ENCODE results near the gene EPHA4.

EPHA4 gene

DNA sequence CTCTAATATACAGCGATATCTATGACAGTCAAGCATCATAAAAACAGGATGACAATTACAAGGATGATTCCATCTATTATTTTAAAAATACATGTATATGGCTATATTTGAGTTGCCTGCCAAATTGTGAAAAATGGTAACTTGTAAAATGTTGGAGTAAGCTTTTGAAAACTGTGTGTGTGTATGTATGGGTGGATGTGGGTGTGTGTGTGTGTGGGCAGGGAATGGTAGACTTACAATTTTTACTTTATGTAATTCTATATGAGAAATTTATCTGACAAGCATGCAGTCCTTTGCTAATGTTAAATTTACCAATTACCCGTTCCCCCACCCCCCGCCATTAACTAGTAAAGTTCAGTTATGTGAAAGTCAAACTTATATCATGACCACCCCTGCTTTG lies 14.0 kb downstream of the EPHA4 start:
- no peaks in the 10 kb centered on the region for H3K9me3 ChIP-seq (ENCODE audit: low read length)
- H3K27ac ChIP-seq (ENCODE audit: low read depth, low read length): no peak overlapping the region
- no peak overlapping the region for H3K9ac ChIP-seq (ENCODE audit: low read length)
- H3K27me3 ChIP-seq (ENCODE audit: control insufficient read depth in 1 of 2, insufficient read depth in 2 of 2, low read length in 2 of 2): no peaks in the 10 kb centered on the region
- peaks cover 12% of the 10 kb centered on the region for H3K4me1 ChIP-seq (ENCODE audit: insufficient read depth, low read length)
- H3K4me3 ChIP-seq (ENCODE audit: low read depth in 1 of 2, low read length in 2 of 2): no peak overlapping the region
- no peaks in the 10 kb centered on the region for H3K36me3 ChIP-seq (ENCODE audit: insufficient read depth, low read length)

DNA sequence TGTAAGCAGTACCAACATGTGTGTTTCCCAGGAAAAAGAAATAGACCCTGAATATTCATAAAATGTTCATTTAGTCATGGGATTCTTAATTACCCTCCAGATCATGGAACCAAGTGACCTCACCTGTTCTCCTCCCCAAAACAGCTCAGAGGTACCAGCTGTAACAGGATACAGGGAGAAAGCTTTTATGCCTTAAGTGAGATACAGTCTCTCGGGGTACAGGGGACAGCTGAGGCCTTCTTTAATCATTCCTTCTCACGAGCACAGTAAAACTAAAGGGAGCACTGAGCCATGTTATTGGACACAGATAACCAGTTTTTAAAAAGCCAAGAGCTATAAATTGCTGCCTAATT lies 16.6 kb downstream of the EPHA4 start:
- Histone ChIP-seq H3K9me3 (ENCODE audit: low read length) (no peaks in the 10 kb centered on the region), H3K9ac (ENCODE audit: low read length) (no peak overlapping the region), H3K27ac (ENCODE audit: low read depth, low read length) (no peak overlapping the region), H3K27me3 (ENCODE audit: control insufficient read depth in 1 of 2, insufficient read depth in 2 of 2, low read length in 2 of 2) (no peaks in the 10 kb centered on the region), H3K36me3 (ENCODE audit: insufficient read depth, low read length) (no peaks in the 10 kb centered on the region), H3K4me1 (ENCODE audit: insufficient read depth, low read length) (peaks cover 12% of the 10 kb centered on the region), H3K4me3 (ENCODE audit: low read depth in 1 of 2, low read length in 2 of 2) (no peak overlapping the region)

DNA sequence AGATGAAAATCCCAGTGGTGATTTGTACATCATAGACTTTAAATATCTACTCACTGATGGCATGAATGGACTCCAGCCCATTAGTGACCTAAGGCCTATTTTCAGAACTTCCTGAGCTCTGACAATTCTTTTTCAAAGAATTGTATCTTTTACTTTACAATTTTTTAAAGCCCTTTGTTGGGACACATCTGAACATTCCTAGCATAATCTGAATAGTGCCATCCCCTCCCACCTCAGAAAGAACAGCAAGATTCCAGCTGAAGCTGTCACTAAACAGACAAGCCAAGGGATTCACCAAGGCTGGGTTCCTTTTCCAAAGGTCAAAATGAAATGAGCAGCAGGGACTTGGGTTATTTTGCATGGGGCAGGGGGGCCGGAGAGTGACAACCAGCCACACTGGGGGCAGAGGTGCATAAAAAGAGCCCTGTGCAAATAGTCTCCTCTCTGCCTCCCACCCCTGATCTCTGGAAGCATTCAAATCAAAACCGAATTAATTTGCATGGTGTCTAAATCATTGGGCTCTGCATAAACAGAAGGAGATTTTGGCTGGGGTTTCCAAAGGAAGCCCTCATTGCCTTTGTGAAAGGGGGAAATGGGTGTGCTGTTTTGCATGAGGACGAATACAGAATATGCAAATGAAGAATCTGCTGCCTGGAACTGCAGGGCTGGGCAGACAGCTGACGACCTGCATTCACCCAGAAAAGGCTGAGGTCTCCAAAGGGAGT lies 17.2 kb downstream of the EPHA4 start:
- H3K27me3 ChIP-seq (ENCODE audit: control insufficient read depth in 1 of 2, insufficient read depth in 2 of 2, low read length in 2 of 2): no peaks in the 10 kb centered on the region
- no peaks in the 10 kb centered on the region for H3K9me3 ChIP-seq (ENCODE audit: low read length)
- H3K9ac ChIP-seq (ENCODE audit: low read length): no peak overlapping the region
- no peak overlapping the region for H3K4me3 ChIP-seq (ENCODE audit: low read depth in 1 of 2, low read length in 2 of 2)
- H3K36me3 ChIP-seq (ENCODE audit: insufficient read depth, low read length): no peaks in the 10 kb centered on the region
- H3K4me1 ChIP-seq (ENCODE audit: insufficient read depth, low read length): peaks cover 12% of the 10 kb centered on the region
- no peak overlapping the region for H3K27ac ChIP-seq (ENCODE audit: low read depth, low read length)

DNA sequence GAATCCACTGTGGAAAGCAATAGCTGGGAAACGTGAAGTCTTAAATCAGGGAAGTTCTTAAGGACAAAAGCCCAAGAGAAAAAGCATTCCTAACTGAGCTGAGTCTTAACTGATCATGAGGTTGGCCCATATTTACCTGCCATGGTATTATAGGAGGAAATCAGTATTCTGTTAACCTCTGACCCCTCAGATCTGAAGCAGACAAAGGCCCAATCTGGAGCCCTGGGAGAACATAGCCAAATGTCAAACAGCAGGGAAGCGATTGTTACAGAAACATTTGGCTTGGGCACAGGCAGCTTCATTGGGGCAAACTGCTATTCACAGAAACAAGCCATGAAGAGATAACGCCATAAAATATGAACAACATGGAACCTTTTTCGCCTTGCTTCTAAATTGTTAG lies 18.8 kb downstream of the EPHA4 start:
- no peaks in the 10 kb centered on the region for H3K27me3 ChIP-seq (ENCODE audit: control insufficient read depth in 1 of 2, insufficient read depth in 2 of 2, low read length in 2 of 2)
- H3K9me3 ChIP-seq (ENCODE audit: low read length): no peaks in the 10 kb centered on the region
- no peak overlapping the region for H3K27ac ChIP-seq (ENCODE audit: low read depth, low read length)
- no peaks in the 10 kb centered on the region for H3K36me3 ChIP-seq (ENCODE audit: insufficient read depth, low read length)
- peaks cover 12% of the 10 kb centered on the region for H3K4me1 ChIP-seq (ENCODE audit: insufficient read depth, low read length)
- no peak overlapping the region for H3K9ac ChIP-seq (ENCODE audit: low read length)
- H3K4me3 ChIP-seq (ENCODE audit: low read depth in 1 of 2, low read length in 2 of 2): no peak overlapping the region

DNA sequence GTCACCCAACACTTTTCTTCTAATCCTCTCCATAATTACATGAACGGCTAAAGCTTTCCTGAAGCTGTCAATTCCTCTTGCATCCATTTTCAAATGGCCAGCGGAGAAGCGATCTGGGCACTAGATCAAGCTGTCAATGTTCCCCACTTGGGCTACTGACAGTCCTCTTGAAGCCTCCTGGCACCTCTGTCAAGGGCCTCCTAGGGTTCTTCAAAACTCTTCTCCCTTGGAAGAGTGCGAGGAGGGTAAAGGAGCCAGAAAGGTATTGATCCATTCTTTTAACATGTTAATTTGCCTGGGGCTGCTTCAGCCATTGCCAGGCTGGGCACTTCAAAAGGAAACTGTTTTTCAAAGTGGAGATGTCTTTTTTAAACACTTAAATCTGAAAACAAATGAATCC lies 19.8 kb downstream of the EPHA4 start:
- no peaks in the 10 kb centered on the region for H3K27me3 ChIP-seq (ENCODE audit: control insufficient read depth in 1 of 2, insufficient read depth in 2 of 2, low read length in 2 of 2)
- H3K9me3 ChIP-seq (ENCODE audit: low read length): no peaks in the 10 kb centered on the region
- peaks cover 12% of the 10 kb centered on the region for H3K4me1 ChIP-seq (ENCODE audit: insufficient read depth, low read length)
- no peak overlapping the region for H3K4me3 ChIP-seq (ENCODE audit: low read depth in 1 of 2, low read length in 2 of 2)
- no peak overlapping the region for H3K27ac ChIP-seq (ENCODE audit: low read depth, low read length)
- H3K36me3 ChIP-seq (ENCODE audit: insufficient read depth, low read length): no peaks in the 10 kb centered on the region
- no peak overlapping the region for H3K9ac ChIP-seq (ENCODE audit: low read length)

DNA sequence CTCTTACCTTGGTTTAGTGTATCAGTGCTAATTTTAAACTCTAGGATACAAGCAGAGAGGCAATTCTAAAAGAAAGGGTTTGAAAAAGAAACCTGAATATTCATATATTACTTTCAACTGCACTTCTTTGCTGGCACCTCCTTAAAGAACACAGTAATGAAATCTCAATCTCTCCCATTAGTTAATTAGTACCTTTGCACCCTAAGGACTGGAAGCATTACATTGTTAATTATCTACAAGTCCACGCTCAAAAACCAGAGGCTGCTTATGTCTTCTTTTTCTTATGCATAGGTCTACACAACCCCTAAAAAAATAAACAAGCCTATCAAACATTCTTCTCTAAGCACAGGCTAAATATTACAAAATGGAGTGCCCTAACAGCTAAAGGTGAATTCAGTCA lies 20.2 kb downstream of the EPHA4 start:
- Histone ChIP-seq H3K36me3 (ENCODE audit: insufficient read depth, low read length) (no peaks in the 10 kb centered on the region), H3K27ac (ENCODE audit: low read depth, low read length) (no peak overlapping the region), H3K9me3 (ENCODE audit: low read length) (no peaks in the 10 kb centered on the region), H3K4me3 (ENCODE audit: low read depth in 1 of 2, low read length in 2 of 2) (no peak overlapping the region), H3K4me1 (ENCODE audit: insufficient read depth, low read length) (peaks cover 12% of the 10 kb centered on the region), H3K27me3 (ENCODE audit: control insufficient read depth in 1 of 2, insufficient read depth in 2 of 2, low read length in 2 of 2) (no peaks in the 10 kb centered on the region), H3K9ac (ENCODE audit: low read length) (no peak overlapping the region)

DNA sequence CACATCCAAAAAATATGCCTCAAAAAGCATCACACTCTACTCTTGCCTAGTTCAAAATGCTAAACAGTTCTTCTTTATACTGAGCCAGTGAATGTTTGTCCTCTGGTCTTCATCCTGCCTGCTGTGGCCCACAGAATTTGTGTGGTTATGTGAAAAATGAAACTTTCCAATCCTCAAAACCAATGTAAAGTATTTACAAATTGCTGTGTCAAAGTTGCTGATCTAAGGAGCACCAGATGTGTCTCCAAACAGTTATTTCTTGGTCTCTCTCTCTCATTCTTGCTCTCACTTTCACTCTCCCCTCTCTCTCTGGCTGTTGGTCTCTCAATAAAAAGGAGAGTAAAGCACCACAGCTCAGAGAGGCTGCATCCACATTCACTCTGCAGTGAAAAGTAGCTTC lies 23.0 kb downstream of the EPHA4 start:
- Histone ChIP-seq H3K9me3 (ENCODE audit: low read length) (no peaks in the 10 kb centered on the region), H3K27me3 (ENCODE audit: control insufficient read depth in 1 of 2, insufficient read depth in 2 of 2, low read length in 2 of 2) (no peaks in the 10 kb centered on the region), H3K27ac (ENCODE audit: low read depth, low read length) (no peak overlapping the region), H3K36me3 (ENCODE audit: insufficient read depth, low read length) (no peaks in the 10 kb centered on the region), H3K4me1 (ENCODE audit: insufficient read depth, low read length) (no peaks in the 10 kb centered on the region), H3K9ac (ENCODE audit: low read length) (no peak overlapping the region), H3K4me3 (ENCODE audit: low read depth in 1 of 2, low read length in 2 of 2) (no peak overlapping the region)

DNA sequence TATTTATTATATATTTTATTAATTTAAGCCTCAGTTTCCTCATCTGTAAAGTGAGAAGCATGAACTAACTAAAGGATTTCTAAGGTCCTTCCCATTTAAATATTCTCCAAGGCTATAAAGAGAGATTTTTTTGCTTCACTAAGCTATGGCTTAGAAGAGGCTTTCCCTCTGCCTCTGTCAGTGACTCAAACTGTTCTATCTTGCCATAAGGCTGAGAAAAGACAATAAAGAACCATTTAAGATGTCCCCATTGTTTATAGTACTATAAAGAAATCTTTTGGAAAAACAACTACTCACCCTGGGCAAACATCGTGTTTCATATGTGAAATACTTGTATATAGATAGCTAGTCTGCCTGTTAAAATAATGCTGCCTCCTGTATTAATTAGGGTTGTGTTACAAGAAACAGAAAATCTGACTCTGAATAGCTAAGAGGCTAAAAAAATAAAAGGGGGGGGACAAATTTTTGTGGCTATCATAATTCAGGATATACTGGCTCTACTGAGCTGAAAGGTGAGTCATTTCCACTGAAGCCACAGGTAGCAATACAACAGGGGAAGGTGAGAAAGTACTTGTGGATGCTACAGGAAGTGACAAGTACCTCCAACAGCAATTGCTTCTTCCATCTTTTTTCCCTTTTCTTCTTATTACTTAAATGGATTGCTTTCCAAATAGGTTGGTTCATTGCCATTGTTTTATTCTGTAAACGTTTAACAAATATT lies 25.4 kb downstream of the EPHA4 start:
- Histone ChIP-seq H3K27ac (ENCODE audit: low read depth, low read length) (no peak overlapping the region), H3K4me1 (ENCODE audit: insufficient read depth, low read length) (no peaks in the 10 kb centered on the region), H3K9me3 (ENCODE audit: low read length) (no peaks in the 10 kb centered on the region), H3K27me3 (ENCODE audit: control insufficient read depth in 1 of 2, insufficient read depth in 2 of 2, low read length in 2 of 2) (no peaks in the 10 kb centered on the region), H3K4me3 (ENCODE audit: low read depth in 1 of 2, low read length in 2 of 2) (no peak overlapping the region), H3K36me3 (ENCODE audit: insufficient read depth, low read length) (no peaks in the 10 kb centered on the region), H3K9ac (ENCODE audit: low read length) (no peak overlapping the region)

DNA sequence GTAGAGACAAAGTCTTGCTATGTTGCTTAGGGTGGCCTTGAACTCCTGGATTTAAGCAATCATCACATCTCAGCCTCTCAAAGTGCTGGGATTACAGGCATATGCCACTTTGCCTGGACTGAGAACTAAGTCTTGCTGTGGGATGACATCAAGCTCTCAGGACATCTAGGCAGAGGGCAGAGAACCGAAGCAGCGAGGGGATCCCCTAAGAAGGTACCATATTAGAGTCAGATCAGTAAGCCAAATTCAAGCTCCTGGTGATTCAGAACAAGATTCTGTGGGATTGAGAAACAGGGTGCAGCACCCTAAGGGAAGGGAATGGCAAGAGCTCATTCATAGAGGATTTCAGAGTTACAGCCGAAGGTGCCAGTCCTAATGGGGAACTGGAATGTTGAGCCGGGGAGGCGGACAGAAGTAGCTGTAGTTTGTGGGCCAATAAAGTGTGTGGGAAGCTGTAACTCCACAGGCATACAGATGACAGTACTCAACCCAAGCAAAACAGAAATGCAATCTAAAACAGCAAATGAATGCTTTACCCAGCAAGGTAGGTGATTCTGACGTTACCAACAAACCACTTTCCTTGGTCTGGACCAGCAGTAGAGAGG lies 30.9 kb downstream of the EPHA4 start:
- no peak overlapping the region for H3K27ac ChIP-seq (ENCODE audit: low read depth, low read length)

DNA sequence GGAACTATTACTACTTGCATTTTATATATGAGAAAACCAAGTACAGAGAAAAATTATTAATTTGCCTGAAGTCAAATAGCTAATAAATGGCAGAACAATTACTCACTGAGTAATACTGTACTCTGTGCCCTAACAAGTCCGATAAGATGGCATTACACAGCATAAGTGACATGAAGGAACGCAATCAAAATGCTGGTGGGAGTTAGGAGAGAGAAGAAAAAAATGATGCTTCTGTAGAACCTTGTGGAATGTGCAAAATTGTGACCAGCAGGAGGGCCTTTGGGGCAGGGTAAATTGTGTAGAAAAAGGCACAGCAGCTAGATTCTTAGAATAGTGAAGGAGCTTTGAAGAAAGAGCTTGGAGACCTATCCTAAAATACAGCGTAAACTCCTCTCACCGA lies 32.9 kb downstream of the EPHA4 start:
- H3K27me3 ChIP-seq (ENCODE audit: control insufficient read depth in 1 of 2, insufficient read depth in 2 of 2, low read length in 2 of 2): no peaks in the 10 kb centered on the region
- no peak overlapping the region for H3K27ac ChIP-seq (ENCODE audit: low read depth, low read length)
- peaks cover 9% of the 10 kb centered on the region for H3K4me1 ChIP-seq (ENCODE audit: insufficient read depth, low read length)
- H3K9me3 ChIP-seq (ENCODE audit: low read length): no peaks in the 10 kb centered on the region
- H3K9ac ChIP-seq (ENCODE audit: low read length): no peak overlapping the region
- no peaks in the 10 kb centered on the region for H3K36me3 ChIP-seq (ENCODE audit: insufficient read depth, low read length)
- H3K4me3 ChIP-seq (ENCODE audit: low read depth in 1 of 2, low read length in 2 of 2): no peak overlapping the region

More for the DNA sequence above, 30.9 kb downstream of the EPHA4 start:
- Histone ChIP-seq H3K9ac (ENCODE audit: low read length) (no peak overlapping the region), H3K27me3 (ENCODE audit: control insufficient read depth in 1 of 2, insufficient read depth in 2 of 2, low read length in 2 of 2) (no peaks in the 10 kb centered on the region), H3K4me3 (ENCODE audit: low read depth in 1 of 2, low read length in 2 of 2) (no peak overlapping the region), H3K9me3 (ENCODE audit: low read length) (no peaks in the 10 kb centered on the region), H3K36me3 (ENCODE audit: insufficient read depth, low read length) (no peaks in the 10 kb centered on the region), H3K4me1 (ENCODE audit: insufficient read depth, low read length) (peaks cover 5% of the 10 kb centered on the region)

DNA sequence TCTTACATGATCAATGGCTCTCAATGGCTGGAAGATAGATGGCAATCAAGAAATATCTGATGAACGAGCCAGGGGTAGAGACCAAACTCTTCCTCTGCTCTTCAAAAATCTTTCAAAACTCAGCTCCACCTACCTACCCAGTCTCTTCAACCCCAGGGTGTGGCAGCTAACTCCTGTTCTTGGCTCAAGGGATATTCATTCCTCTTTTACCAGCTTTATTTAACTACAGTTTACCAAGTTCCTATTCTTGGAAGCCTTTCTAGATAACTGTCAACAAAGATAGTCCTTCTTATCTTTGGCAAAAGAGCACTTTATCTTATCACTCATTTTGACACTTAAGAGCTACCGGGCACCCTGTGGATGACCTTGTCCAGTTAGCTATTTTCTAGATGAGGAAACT lies 36.3 kb downstream of the EPHA4 start:
- H3K36me3 ChIP-seq (ENCODE audit: insufficient read depth, low read length): no peaks in the 10 kb centered on the region
- H3K9me3 ChIP-seq (ENCODE audit: low read length): no peaks in the 10 kb centered on the region
- H3K4me3 ChIP-seq (ENCODE audit: low read depth in 1 of 2, low read length in 2 of 2): no peak overlapping the region
- no peak overlapping the region for H3K9ac ChIP-seq (ENCODE audit: low read length)
- no peaks in the 10 kb centered on the region for H3K27me3 ChIP-seq (ENCODE audit: control insufficient read depth in 1 of 2, insufficient read depth in 2 of 2, low read length in 2 of 2)
- H3K4me1 ChIP-seq (ENCODE audit: insufficient read depth, low read length): peaks cover 15% of the 10 kb centered on the region
- no peak overlapping the region for H3K27ac ChIP-seq (ENCODE audit: low read depth, low read length)
